Keratinocyte (primary cell): ENCODE measurements around the gene ARMH3. TPM values are rescaled to one million over a fixed set of nuclear protein-coding genes. Genes with fewer than 3 reads are reported as not detected.
"Not testable (repeated sequence)": the region's sequence is repeated elsewhere in the genome, so short reads cannot be mapped to it uniquely, and the experiment has no call there.

Experiments used
- DNase-seq: peaks from one replicate; pipeline ENCODE4 v3.0.0-alpha.2; 2011; ENCODE audit warnings: low read depth, missing footprints, low spot score
- FAIRE-seq: peaks from 2 replicates; lab custom pipeline; 2011; peaks lifted over from hg19 to GRCh38; lab: Jason Lieb, UNC
- H2AFZ ChIP-seq: 2 replicates; pipeline ENCODE4 v1.6.0; 2012; ENCODE audit warnings: low read length, control low read depth, inconsistent platforms; ENCODE audit not compliant: control insufficient read depth
- H3K27ac ChIP-seq: 2 replicates; pipeline ENCODE4 v1.5.1; 2011; ENCODE audit warnings: low read length; ENCODE audit not compliant: control insufficient read depth, insufficient read depth
- H3K27me3 ChIP-seq: 3 replicates; pipeline ENCODE4 v1.6.0; 2011; ENCODE audit warnings: low read length; ENCODE audit not compliant: control insufficient read depth, insufficient read depth; ENCODE audit errors: extremely low read depth
- H3K36me3 ChIP-seq, 2 experiments: 2 replicates in 1 of 2; 3 replicates in 1 of 2; pipeline ENCODE4 v1.5.1; 2011; ENCODE audit warnings: low read length in 2 of 2, mild to moderate bottlenecking in 1 of 2; ENCODE audit not compliant: control insufficient read depth in 2 of 2, insufficient read depth in 2 of 2; ENCODE audit errors: extremely low read depth in 1 of 2
- H3K4me1 ChIP-seq: 3 replicates; pipeline ENCODE4 v1.5.1; 2011; ENCODE audit warnings: low read length; ENCODE audit not compliant: control insufficient read depth, insufficient read depth; ENCODE audit errors: extremely low read depth
- H3K4me2 ChIP-seq: 3 replicates; pipeline ENCODE4 v1.6.0; 2011; ENCODE audit warnings: low read depth, low read length; ENCODE audit not compliant: control insufficient read depth, insufficient read depth; ENCODE audit errors: extremely low read depth
- H3K4me3 ChIP-seq, 3 experiments: fragments of 200-600 bp in 1 of 3; sonication (generic) in 1 of 3; 2 replicates in 2 of 3; 3 replicates in 1 of 3; pipeline ENCODE4 v1.5.1; 2011 to 2016; ENCODE audit warnings: low read length in 3 of 3, mild to moderate bottlenecking in 3 of 3, control low read depth in 2 of 3, inconsistent platforms in 1 of 3, low read depth in 1 of 3, mixed read lengths in 1 of 3, mixed run types in 1 of 3, moderate library complexity in 1 of 3; ENCODE audit not compliant: control insufficient read depth in 2 of 3, insufficient read depth in 2 of 3; ENCODE audit errors: extremely low read depth in 1 of 3
- H3K79me2 ChIP-seq: 2 replicates; pipeline ENCODE4 v1.6.0; 2012; ENCODE audit warnings: low read length; ENCODE audit not compliant: control insufficient read depth, insufficient read depth
- H3K9ac ChIP-seq: 3 replicates; pipeline ENCODE4 v1.6.0; 2011; ENCODE audit warnings: low read length; ENCODE audit not compliant: control insufficient read depth, insufficient read depth; ENCODE audit errors: extremely low read depth
- H3K9me1 ChIP-seq: 3 replicates; pipeline ENCODE4 v1.6.0; 2011; ENCODE audit warnings: low read length; ENCODE audit not compliant: control insufficient read depth, insufficient read depth; ENCODE audit errors: extremely low read depth
- H3K9me3 ChIP-seq: 2 replicates; pipeline ENCODE4 v1.5.1; 2012; ENCODE audit warnings: low read depth, low read length; ENCODE audit not compliant: control insufficient read depth
- H4K20me1 ChIP-seq: 3 replicates; pipeline ENCODE4 v1.6.0; 2011; ENCODE audit warnings: low read length; ENCODE audit not compliant: control insufficient read depth, insufficient read depth; ENCODE audit errors: extremely low read depth
- EZH2 ChIP-seq: IDR thresholded peaks from one replicate; pipeline ENCODE4 v1.6.1; 2012; ENCODE audit warnings: inconsistent platforms, mild to moderate bottlenecking, low read length, moderate library complexity
- dilution Hi-C: fragments of 300-500 bp; cut with MboI; formaldehyde crosslinking; loops from one replicate; pipeline ENCODE4 v1.7.0; 2020; ENCODE audit warnings: low sequenced_read_pairs; ENCODE audit not compliant: extremely low pct_ligation_motif_present
- polyA plus RNA-seq, 5 experiments: library from polyadenylated mRNA; depleted of rRNA in 3 of 5; stranded (reverse) in 3 of 5; stranded (forward) in 1 of 5; unstranded in 1 of 5; fragments of >200 nt; gene quantifications; 1 replicate in 1 of 5; 2 replicates in 3 of 5; 3 replicates in 1 of 5; pipeline versions ENCODE4 v1.2.1 to v1.2.3, GENCODE V29; 2011 to 2012; ENCODE audit warnings: missing spikeins in 2 of 5, low read depth in 1 of 5, low replicate concordance in 1 of 5
- TF ChIP-seq, protein P1 (sequence below), 3 experiments: IDR thresholded peaks in 1 of 3; conservative IDR thresholded peaks in 1 of 3; optimal IDR thresholded peaks in 1 of 3; 2 replicates in 2 of 3; 3 replicates in 1 of 3; pipeline versions ENCODE3 to v1.5.1; 2011; ENCODE audit warnings: low read length in 3 of 3, mild to moderate bottlenecking in 3 of 3, moderate library complexity in 2 of 3, control low read depth in 1 of 3, inconsistent platforms in 1 of 3; ENCODE audit not compliant: insufficient read depth in 2 of 3; ENCODE audit errors: extremely low read depth in 1 of 3

The ARMH3 gene
- polyA plus RNA-seq, 1 donor (not counting 4 experiments of a cell fraction or from before 2014, with no cell fraction given) = 25.3 TPM

DNA sequence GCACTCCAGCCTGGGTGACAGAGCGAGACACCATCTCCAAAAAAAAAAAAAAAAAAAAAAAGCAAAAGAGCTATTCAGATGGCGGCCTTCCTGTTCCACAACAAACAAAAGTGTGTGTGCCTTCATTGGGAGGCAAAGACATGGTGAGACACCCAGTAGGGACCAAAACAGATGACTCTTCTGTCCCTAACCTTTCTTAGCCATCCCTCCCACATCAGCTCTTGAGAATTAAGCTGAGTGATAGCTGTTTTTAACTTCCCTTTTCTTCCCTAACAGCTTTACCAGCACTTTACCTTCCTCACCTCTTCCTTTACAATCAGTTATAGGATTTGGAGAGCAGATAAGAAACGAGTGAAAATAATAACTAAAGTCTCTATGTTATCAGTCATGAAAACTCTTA lies 48.2 kb downstream of the ARMH3 start:
- DNase-seq = no peak
- dilution Hi-C loops = no loop called here
- H3K9ac ChIP-seq = no peak overlapping the region
- no peaks in the 10 kb centered on the region for H3K9me1 ChIP-seq
- H3K4me3 ChIP-seq = no peak overlapping the region
- peaks cover 12 to 13% of the 10 kb centered on the region in 2 experiments for H3K36me3 ChIP-seq
- no peak for TF ChIP-seq EZH2
- TF ChIP-seq, protein P1, sequence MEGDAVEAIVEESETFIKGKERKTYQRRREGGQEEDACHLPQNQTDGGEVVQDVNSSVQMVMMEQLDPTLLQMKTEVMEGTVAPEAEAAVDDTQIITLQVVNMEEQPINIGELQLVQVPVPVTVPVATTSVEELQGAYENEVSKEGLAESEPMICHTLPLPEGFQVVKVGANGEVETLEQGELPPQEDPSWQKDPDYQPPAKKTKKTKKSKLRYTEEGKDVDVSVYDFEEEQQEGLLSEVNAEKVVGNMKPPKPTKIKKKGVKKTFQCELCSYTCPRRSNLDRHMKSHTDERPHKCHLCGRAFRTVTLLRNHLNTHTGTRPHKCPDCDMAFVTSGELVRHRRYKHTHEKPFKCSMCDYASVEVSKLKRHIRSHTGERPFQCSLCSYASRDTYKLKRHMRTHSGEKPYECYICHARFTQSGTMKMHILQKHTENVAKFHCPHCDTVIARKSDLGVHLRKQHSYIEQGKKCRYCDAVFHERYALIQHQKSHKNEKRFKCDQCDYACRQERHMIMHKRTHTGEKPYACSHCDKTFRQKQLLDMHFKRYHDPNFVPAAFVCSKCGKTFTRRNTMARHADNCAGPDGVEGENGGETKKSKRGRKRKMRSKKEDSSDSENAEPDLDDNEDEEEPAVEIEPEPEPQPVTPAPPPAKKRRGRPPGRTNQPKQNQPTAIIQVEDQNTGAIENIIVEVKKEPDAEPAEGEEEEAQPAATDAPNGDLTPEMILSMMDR (optimal IDR thresholded peaks at IDR 0.05 in 1 of 3, IDR thresholded peaks at IDR 0.05 in 1 of 3, conservative IDR thresholded peaks at IDR 0.05 in 1 of 3; ENCODE audit: extremely low read depth in 1 of 3, insufficient read depth in 2 of 3, low read length in 3 of 3) = no peak
- no peaks in the 10 kb centered on the region for H3K27me3 ChIP-seq
- H2AFZ ChIP-seq = no peak overlapping the region
- no peaks in the 10 kb centered on the region for H3K79me2 ChIP-seq
- no peak overlapping the region for H3K4me2 ChIP-seq
- no peaks in the 10 kb centered on the region for H4K20me1 ChIP-seq
- peaks cover 5% of the 10 kb centered on the region for H3K4me1 ChIP-seq
- H3K27ac ChIP-seq = no peak overlapping the region
- no peaks in the 10 kb centered on the region for H3K9me3 ChIP-seq
- FAIRE-seq = no peak

DNA sequence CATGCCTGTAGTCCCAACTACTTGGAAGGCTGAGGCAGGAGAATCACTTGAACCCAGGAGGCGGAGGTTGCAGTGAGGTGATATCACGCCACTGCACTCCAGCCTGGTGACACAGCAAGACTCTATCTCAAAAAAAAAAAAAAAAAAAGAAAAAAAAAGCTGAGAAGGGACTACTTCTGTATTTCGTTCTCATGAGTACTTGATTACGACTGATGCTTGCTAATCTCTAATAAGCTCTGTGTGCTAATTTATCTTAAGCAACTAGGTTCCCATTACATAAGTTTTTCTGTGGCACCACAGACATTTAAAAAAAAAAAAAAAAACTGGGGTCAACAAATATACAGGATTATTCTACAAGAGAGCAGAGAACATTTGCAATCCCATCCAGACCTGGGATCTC lies 48.9 kb downstream of the ARMH3 start:
- H3K79me2 ChIP-seq, H4K20me1 ChIP-seq, H3K27me3 ChIP-seq, H3K4me2 ChIP-seq, DNase-seq, H2AFZ ChIP-seq, H3K4me3 ChIP-seq, H3K4me1 ChIP-seq, H3K9me3 ChIP-seq, H3K9me1 ChIP-seq, H3K9ac ChIP-seq, dilution Hi-C loops, H3K27ac ChIP-seq, FAIRE-seq: not testable (repeated sequence)
- peaks cover 9 to 11% of the 10 kb centered on the region in 2 experiments for H3K36me3 ChIP-seq

GRCh38 chr10:102004376-102004775 lies 51.6 kb downstream of the ARMH3 start:
- no peak overlapping the region for H3K4me2 ChIP-seq
- TF ChIP-seq, protein P1 (optimal IDR thresholded peaks at IDR 0.05 in 1 of 3, IDR thresholded peaks at IDR 0.05 in 1 of 3, conservative IDR thresholded peaks at IDR 0.05 in 1 of 3; ENCODE audit: extremely low read depth in 1 of 3, insufficient read depth in 2 of 3, low read length in 3 of 3) = no peak
- TF ChIP-seq EZH2 = no peak
- H3K4me3 ChIP-seq = no peak overlapping the region
- FAIRE-seq = no peak
- no peak for DNase-seq
- no peak overlapping the region for H3K27ac ChIP-seq
- no peaks in the 10 kb centered on the region for H3K27me3 ChIP-seq
- dilution Hi-C loops = no loop called here
- no peaks in the 10 kb centered on the region for H3K9me3 ChIP-seq
- H3K9me1 ChIP-seq = no peaks in the 10 kb centered on the region
- H3K4me1 ChIP-seq = peaks cover under 1% of the 10 kb centered on the region
- H3K79me2 ChIP-seq = no peaks in the 10 kb centered on the region
- no peak overlapping the region for H2AFZ ChIP-seq
- no peak overlapping the region for H3K9ac ChIP-seq
- H3K36me3 ChIP-seq = peaks cover 5 to 11% of the 10 kb centered on the region in 2 experiments
- no peaks in the 10 kb centered on the region for H4K20me1 ChIP-seq
